HCT116 (cell line): ENCODE measurements around the gene KIF21B.

ENCODE experiments used
- CBX3 ChIP-seq: IDR thresholded peaks from 2 replicates; pipeline ENCODE4 v1.6.1; 2012; ENCODE audit warnings: low read depth
- CEBPB ChIP-seq: IDR thresholded peaks from 2 replicates; pipeline ENCODE4 v1.6.1; 2012; ENCODE audit warnings: low read depth
- EZH2 ChIP-seq: fragments of 200-600 bp; sonication (generic); IDR thresholded peaks from 2 replicates; pipeline ENCODE4 v1.6.1; 2017; ENCODE audit warnings: antibody characterized with exemption, mixed run types
- JUND ChIP-seq: IDR thresholded peaks from 2 replicates; pipeline ENCODE4 v1.6.1; 2012
- POLR2A ChIP-seq: IDR thresholded peaks from 2 replicates; pipeline ENCODE4 v1.7.0; 2011; ENCODE audit warnings: borderline replicate concordance; ENCODE audit not compliant: insufficient read depth, insufficient read length; ENCODE audit errors: extremely low read depth
- POLR2AphosphoS5 ChIP-seq: IDR thresholded peaks from 2 replicates; pipeline ENCODE4 v1.6.1; 2011; ENCODE audit warnings: mild to moderate bottlenecking, low read depth, low read length, moderate library complexity
- SIN3A ChIP-seq: IDR thresholded peaks from 2 replicates; pipeline ENCODE4 v1.6.1; 2012; ENCODE audit warnings: low read depth
- YY1 ChIP-seq: IDR thresholded peaks from 2 replicates; pipeline ENCODE4 v1.6.1; 2011; ENCODE audit warnings: low read length, low read depth, moderate library complexity, mild to moderate bottlenecking; ENCODE audit not compliant: insufficient replicate concordance; ENCODE audit errors: extremely low read depth
- ZFX ChIP-seq: fragments of 450-650 bp; IDR thresholded peaks from 2 replicates; pipeline ENCODE4 v1.6.1; 2017
- ZNF274 ChIP-seq: fragments of 200-500 bp; sonication (Bioruptor generic); IDR thresholded peaks from 2 replicates; pipeline ENCODE4 v1.6.1; 2014; ENCODE audit warnings: mild to moderate bottlenecking, low read depth, low read length, inconsistent platforms
- TF ChIP-seq, protein P1 (sequence below), 3 experiments: fragments of 200-600 bp in 1 of 3; sonication (generic) in 1 of 3; IDR thresholded peaks in 2 of 3; conservative IDR thresholded peaks in 1 of 3; 2 replicates each; pipeline ENCODE4 v1.5.1; 2012 to 2017; ENCODE audit warnings: low read depth in 2 of 3, low read length in 2 of 3, antibody characterized with exemption in 1 of 3, borderline replicate concordance in 1 of 3, control low read depth in 1 of 3, mild to moderate bottlenecking in 1 of 3, mixed read lengths in 1 of 3, mixed run types in 1 of 3, moderate library complexity in 1 of 3; ENCODE audit not compliant: insufficient read depth in 1 of 3
- TF ChIP-seq, protein P2 (sequence below): IDR thresholded peaks from 2 replicates; pipeline ENCODE4 v1.6.1; 2012
- TF ChIP-seq, protein P3 (sequence below): IDR thresholded peaks from 2 replicates; pipeline ENCODE4 v1.6.1; 2012; ENCODE audit warnings: low read depth

DNA sequence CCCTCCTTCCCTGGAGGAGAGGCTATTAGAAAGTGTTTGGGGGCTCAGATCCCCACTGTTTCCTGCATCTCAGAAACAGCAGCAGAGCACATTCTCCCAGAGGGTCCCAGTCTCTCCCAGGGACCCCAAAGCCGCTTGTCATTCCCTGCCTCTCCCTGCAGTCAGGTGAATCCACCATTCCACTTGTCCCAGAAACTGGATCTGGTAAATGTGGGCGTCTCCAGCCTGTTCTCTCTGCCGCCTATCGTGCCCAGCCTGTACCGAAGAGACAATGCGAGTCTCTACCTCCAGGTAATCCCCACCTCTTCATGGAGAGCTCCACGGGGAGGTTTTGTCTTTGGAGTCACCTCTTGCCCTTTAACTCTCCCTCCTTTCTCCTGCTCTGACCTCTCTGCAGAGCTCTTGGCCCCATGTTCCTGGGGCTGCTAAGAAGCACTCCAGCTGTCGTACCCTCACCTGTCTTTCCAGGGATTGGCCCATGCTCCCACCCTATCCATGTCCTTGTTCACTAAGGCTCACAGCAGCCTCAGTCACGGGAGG, 101.9 kb downstream of the KIF21B start:
- TF ChIP-seq ZFX: no peak
- no peak for TF ChIP-seq POLR2A
- TF ChIP-seq, protein P1, sequence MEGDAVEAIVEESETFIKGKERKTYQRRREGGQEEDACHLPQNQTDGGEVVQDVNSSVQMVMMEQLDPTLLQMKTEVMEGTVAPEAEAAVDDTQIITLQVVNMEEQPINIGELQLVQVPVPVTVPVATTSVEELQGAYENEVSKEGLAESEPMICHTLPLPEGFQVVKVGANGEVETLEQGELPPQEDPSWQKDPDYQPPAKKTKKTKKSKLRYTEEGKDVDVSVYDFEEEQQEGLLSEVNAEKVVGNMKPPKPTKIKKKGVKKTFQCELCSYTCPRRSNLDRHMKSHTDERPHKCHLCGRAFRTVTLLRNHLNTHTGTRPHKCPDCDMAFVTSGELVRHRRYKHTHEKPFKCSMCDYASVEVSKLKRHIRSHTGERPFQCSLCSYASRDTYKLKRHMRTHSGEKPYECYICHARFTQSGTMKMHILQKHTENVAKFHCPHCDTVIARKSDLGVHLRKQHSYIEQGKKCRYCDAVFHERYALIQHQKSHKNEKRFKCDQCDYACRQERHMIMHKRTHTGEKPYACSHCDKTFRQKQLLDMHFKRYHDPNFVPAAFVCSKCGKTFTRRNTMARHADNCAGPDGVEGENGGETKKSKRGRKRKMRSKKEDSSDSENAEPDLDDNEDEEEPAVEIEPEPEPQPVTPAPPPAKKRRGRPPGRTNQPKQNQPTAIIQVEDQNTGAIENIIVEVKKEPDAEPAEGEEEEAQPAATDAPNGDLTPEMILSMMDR (IDR thresholded peaks at IDR 0.05 in 2 of 3, conservative IDR thresholded peaks at IDR 0.05 in 1 of 3; ENCODE audit: borderline replicate concordance in 1 of 3, insufficient read depth in 1 of 3, low read depth in 2 of 3, low read length in 2 of 3): no peak
- no peak for TF ChIP-seq SIN3A
- TF ChIP-seq JUND: no peak
- TF ChIP-seq CBX3: no peak
- TF ChIP-seq YY1: no peak
- no peak for TF ChIP-seq CEBPB
- TF ChIP-seq, protein P2, sequence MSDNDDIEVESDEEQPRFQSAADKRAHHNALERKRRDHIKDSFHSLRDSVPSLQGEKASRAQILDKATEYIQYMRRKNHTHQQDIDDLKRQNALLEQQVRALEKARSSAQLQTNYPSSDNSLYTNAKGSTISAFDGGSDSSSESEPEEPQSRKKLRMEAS: no peak
- TF ChIP-seq, protein P3, sequence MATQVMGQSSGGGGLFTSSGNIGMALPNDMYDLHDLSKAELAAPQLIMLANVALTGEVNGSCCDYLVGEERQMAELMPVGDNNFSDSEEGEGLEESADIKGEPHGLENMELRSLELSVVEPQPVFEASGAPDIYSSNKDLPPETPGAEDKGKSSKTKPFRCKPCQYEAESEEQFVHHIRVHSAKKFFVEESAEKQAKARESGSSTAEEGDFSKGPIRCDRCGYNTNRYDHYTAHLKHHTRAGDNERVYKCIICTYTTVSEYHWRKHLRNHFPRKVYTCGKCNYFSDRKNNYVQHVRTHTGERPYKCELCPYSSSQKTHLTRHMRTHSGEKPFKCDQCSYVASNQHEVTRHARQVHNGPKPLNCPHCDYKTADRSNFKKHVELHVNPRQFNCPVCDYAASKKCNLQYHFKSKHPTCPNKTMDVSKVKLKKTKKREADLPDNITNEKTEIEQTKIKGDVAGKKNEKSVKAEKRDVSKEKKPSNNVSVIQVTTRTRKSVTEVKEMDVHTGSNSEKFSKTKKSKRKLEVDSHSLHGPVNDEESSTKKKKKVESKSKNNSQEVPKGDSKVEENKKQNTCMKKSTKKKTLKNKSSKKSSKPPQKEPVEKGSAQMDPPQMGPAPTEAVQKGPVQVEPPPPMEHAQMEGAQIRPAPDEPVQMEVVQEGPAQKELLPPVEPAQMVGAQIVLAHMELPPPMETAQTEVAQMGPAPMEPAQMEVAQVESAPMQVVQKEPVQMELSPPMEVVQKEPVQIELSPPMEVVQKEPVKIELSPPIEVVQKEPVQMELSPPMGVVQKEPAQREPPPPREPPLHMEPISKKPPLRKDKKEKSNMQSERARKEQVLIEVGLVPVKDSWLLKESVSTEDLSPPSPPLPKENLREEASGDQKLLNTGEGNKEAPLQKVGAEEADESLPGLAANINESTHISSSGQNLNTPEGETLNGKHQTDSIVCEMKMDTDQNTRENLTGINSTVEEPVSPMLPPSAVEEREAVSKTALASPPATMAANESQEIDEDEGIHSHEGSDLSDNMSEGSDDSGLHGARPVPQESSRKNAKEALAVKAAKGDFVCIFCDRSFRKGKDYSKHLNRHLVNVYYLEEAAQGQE: no peak
- TF ChIP-seq EZH2: no peak
- TF ChIP-seq ZNF274: no peak
- no peak for TF ChIP-seq POLR2AphosphoS5
